Osteoblast (primary cell): ENCODE results near the gene TRIM29. TPM values are rescaled to one million over a fixed set of nuclear protein-coding genes. Genes with fewer than 3 reads are reported as not detected.
"Not testable (repeated sequence)": the region's sequence is repeated elsewhere in the genome, so short reads cannot be mapped to it uniquely, and the experiment has no call there.

ENCODE experiments used
- DNase-seq: peaks from one replicate; pipeline ENCODE4 v3.0.0; 2011; ENCODE audit warnings: low spot score, mixed read lengths; ENCODE audit not compliant: insufficient read length; ENCODE audit errors: missing footprints
- H2AFZ ChIP-seq: 2 replicates; pipeline ENCODE4 v1.6.0; 2011; ENCODE audit warnings: mild to moderate bottlenecking, low read length
- H3K27ac ChIP-seq: 2 replicates; pipeline ENCODE4 v1.5.1; 2011; ENCODE audit warnings: mild to moderate bottlenecking, low read depth, low read length, moderate library complexity
- H3K27me3 ChIP-seq: 2 replicates; pipeline ENCODE4 v1.6.0; 2012; ENCODE audit warnings: mild to moderate bottlenecking, control low read depth, inconsistent platforms, low read length, moderate library complexity; ENCODE audit not compliant: insufficient read depth
- H3K36me3 ChIP-seq: 2 replicates; pipeline ENCODE4 v1.5.1; 2011; ENCODE audit warnings: mild to moderate bottlenecking, low read length, control low read depth, moderate library complexity; ENCODE audit not compliant: insufficient read depth
- H3K4me1 ChIP-seq: 2 replicates; pipeline ENCODE4 v1.5.1; 2011; ENCODE audit warnings: mild to moderate bottlenecking, low read length, control low read depth, moderate library complexity; ENCODE audit not compliant: insufficient read depth
- H3K4me2 ChIP-seq: 2 replicates; pipeline ENCODE4 v1.6.0; 2011; ENCODE audit warnings: mild to moderate bottlenecking, low read length; ENCODE audit not compliant: insufficient read depth
- H3K4me3 ChIP-seq: fragments of 200-600 bp; sonication (generic); 3 replicates; pipeline ENCODE4 v1.5.1; 2012; ENCODE audit warnings: mild to moderate bottlenecking, low read length, inconsistent platforms; ENCODE audit not compliant: insufficient read depth
- H3K79me2 ChIP-seq: 2 replicates; pipeline ENCODE4 v1.6.0; 2012; ENCODE audit warnings: mild to moderate bottlenecking, low read length, control low read depth, inconsistent platforms; ENCODE audit not compliant: insufficient read depth
- H3K9me3 ChIP-seq: 2 replicates; pipeline ENCODE4 v1.5.1; 2011; ENCODE audit warnings: low read depth, low read length, control low read depth
- H4K20me1 ChIP-seq: 2 replicates; pipeline ENCODE4 v1.6.0; 2012; ENCODE audit warnings: mild to moderate bottlenecking, low read length, control low read depth; ENCODE audit not compliant: insufficient read depth
- total RNA-seq: library from RNA; depleted of rRNA; stranded (reverse); fragments of >200 nt; gene quantifications from 2 replicates; pipeline ENCODE4 v1.2.3, GENCODE V29; 2012
- TF ChIP-seq, protein P1 (sequence below): IDR thresholded peaks from 2 replicates; pipeline ENCODE4 v1.5.1; 2011; ENCODE audit warnings: mild to moderate bottlenecking, low read depth, low read length, moderate library complexity; ENCODE audit errors: extremely low read depth

TRIM29 gene
- total RNA-seq, 1 donor, result 0.36 TPM

DNA sequence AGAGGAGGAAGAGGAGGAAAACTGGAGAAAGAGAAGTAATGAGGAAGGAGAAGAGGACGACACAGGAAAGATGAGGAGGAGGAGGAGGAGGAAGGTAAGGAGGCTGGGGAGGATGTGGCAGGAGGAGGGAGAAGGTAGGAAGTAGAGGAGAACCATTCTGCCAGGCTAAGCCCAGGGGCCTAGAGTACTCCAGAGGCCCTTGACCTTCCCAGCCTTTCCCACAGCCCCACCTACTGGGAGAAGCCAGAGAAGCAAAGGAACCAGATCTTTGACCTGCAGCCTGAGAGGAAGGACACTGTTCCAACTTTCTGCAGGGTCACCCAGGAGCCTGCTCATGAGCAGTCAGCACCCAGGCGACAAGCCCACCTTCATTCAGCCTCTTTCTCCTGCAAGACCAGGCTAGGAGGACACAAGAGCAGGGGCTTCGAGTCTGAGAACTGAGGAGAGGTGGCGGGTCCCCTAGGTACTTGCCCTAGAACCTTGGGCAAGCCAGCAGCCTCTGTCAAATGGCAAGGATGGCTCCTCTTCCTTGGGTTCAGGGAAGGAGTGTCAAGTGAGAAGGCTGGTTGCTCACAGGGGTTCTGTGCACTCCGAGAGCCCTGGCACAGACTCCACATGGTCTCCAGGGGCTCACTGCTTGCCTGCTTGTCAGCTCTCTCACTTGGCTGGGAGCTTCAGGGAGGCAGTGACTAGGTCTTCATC, 45.0 kb upstream of the TRIM29 start:
- no peaks in the 10 kb centered on the region for H3K79me2 ChIP-seq
- DNase-seq, result no peak
- no peaks in the 10 kb centered on the region for H3K36me3 ChIP-seq
- TF ChIP-seq, protein P1, sequence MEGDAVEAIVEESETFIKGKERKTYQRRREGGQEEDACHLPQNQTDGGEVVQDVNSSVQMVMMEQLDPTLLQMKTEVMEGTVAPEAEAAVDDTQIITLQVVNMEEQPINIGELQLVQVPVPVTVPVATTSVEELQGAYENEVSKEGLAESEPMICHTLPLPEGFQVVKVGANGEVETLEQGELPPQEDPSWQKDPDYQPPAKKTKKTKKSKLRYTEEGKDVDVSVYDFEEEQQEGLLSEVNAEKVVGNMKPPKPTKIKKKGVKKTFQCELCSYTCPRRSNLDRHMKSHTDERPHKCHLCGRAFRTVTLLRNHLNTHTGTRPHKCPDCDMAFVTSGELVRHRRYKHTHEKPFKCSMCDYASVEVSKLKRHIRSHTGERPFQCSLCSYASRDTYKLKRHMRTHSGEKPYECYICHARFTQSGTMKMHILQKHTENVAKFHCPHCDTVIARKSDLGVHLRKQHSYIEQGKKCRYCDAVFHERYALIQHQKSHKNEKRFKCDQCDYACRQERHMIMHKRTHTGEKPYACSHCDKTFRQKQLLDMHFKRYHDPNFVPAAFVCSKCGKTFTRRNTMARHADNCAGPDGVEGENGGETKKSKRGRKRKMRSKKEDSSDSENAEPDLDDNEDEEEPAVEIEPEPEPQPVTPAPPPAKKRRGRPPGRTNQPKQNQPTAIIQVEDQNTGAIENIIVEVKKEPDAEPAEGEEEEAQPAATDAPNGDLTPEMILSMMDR, result peak; percentile 48
- H3K9me3 ChIP-seq, result no peaks in the 10 kb centered on the region
- no peak overlapping the region for H3K4me3 ChIP-seq
- no peaks in the 10 kb centered on the region for H4K20me1 ChIP-seq
- H3K4me2 ChIP-seq, result no peak overlapping the region
- peaks cover 5% of the 10 kb centered on the region for H3K4me1 ChIP-seq
- no peak overlapping the region for H3K27ac ChIP-seq
- H2AFZ ChIP-seq, result no peak overlapping the region
- H3K27me3 ChIP-seq, result no peaks in the 10 kb centered on the region

DNA sequence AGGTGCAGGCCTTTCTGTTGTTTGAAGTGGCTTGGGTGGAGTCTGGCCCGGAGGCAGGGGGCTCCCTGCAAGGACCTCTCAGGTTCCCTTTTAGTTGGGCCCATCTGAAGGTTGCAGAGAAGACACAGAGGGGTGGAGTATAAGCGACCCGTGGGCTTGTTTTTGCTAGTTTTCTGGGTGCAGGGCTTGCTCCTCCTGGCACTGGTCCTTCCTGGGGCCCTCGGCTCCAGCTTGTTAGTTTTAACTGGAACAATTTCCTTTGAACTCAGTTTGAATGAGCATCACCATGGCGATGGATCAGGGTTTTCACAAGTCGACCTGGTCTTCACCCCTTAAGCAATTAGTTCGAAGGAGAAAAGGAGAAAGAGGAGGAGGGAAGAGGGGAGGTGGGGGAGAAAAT, 44.5 kb upstream of the TRIM29 start:
- TF ChIP-seq, protein P1, result no peak
- Histone ChIP-seq H3K79me2 (no peaks in the 10 kb centered on the region), H4K20me1 (no peaks in the 10 kb centered on the region), H3K27ac (no peak overlapping the region), H3K4me3 (no peak overlapping the region), H2AFZ (no peak overlapping the region), H3K4me1 (peaks cover 5% of the 10 kb centered on the region), H3K9me3 (no peaks in the 10 kb centered on the region), H3K27me3 (no peaks in the 10 kb centered on the region), H3K4me2 (no peak overlapping the region), H3K36me3 (no peaks in the 10 kb centered on the region)
- no peak for DNase-seq

DNA sequence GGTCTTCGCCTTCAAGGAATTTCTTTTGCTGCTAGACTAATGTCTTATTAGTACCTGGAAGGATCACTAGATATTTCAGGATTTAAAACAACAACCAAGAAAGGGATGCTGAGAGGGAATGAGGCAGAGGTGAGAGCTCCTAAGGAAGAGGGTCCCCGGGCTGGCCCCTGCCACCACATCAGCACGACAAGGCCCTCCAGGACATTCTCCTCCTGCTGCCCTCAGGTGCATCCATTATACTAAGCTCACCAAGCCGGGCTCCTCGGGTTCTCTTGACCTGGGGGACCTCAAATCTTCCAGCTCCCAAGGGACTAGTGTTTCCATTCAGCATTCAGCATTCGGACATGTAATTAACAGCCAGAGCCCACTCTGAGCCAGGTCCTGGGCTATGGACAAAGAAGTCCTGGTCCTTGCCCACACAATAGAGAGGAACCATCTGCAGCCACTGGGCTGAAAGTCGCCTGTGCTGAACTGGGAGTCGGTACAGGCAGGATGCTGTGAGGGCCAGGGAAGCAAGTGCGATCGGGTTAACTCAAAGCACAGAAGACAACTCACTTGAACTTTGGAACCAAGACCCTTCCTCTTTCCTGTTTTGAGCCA, 43.6 kb upstream of the TRIM29 start:
- no peak overlapping the region for H3K4me2 ChIP-seq
- no peak overlapping the region for H2AFZ ChIP-seq
- no peaks in the 10 kb centered on the region for H4K20me1 ChIP-seq
- no peaks in the 10 kb centered on the region for H3K36me3 ChIP-seq
- no peaks in the 10 kb centered on the region for H3K79me2 ChIP-seq
- H3K4me1 ChIP-seq, result peaks cover 5% of the 10 kb centered on the region
- no peak overlapping the region for H3K4me3 ChIP-seq
- no peak overlapping the region for H3K27ac ChIP-seq
- no peak for DNase-seq
- no peaks in the 10 kb centered on the region for H3K9me3 ChIP-seq
- TF ChIP-seq, protein P1, result no peak
- no peaks in the 10 kb centered on the region for H3K27me3 ChIP-seq

DNA sequence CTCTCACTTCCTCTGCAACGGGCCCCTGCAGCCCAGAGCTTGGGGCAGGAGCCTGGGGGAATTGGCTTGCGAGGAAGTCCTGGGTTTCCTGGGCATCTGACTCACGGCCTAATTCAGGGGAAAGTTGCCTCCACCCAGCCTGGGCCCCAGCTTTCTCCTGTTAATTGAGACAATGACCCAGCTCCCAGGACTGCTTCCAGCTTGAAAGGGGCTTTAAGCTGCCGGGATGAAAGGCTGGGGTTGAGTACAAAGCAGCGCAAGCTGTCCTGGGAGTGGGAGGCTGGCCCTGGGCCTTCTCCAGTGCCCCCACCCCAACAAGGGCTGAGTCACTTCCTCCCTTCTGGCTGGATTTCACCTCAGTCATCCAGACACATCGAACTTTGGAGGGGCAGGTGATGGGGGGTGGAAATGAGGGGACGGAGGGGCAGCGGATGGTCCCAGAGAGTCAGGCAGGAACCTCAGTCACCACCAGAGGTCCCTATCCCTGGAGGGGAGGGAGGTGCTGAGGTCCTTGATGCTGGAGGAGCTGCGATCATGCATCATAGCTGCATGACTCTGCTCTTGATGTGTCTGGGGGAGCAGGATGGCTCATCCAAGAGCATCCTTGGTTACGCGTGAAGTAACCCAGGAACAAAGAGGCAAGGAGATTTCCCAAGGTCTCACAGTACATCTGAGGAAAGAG, 42.8 kb upstream of the TRIM29 start:
- Histone ChIP-seq H3K27me3 (peaks cover under 1% of the 10 kb centered on the region), H3K36me3 (no peaks in the 10 kb centered on the region), H3K27ac (peak overlapping the region; percentile 48), H3K4me3 (no peak overlapping the region), H3K79me2 (no peaks in the 10 kb centered on the region), H3K9me3 (no peaks in the 10 kb centered on the region), H4K20me1 (no peaks in the 10 kb centered on the region), H3K4me1 (peaks cover 5% of the 10 kb centered on the region), H3K4me2 (no peak overlapping the region), H2AFZ (no peak overlapping the region)
- DNase-seq, result no peak
- TF ChIP-seq, protein P1, result peak; percentile 38

GRCh38 chr11:120180063-120180462, 42.1 kb upstream of the TRIM29 start:
- not testable (repeated sequence) for DNase-seq, H3K79me2 ChIP-seq, H4K20me1 ChIP-seq, H3K36me3 ChIP-seq, H3K27me3 ChIP-seq, H3K9me3 ChIP-seq, H3K4me3 ChIP-seq, H2AFZ ChIP-seq, H3K4me2 ChIP-seq, H3K27ac ChIP-seq, H3K4me1 ChIP-seq
